Measurements from ENCODE around the gene HAUS1.
"Not testable (repeated sequence)": the region's sequence is repeated elsewhere in the genome, so short reads cannot be mapped to it uniquely, and the experiment has no call there.

HAUS1 gene

GRCh38 chr18:46161703-46162396 is 57.7 kb downstream of the HAUS1 start:
- Histone ChIP-seq H3K36me3 (ENCODE audit: control insufficient read depth, insufficient read depth, low read length) (no peaks in the 10 kb centered on the region), H3K27me3 (replicated peaks; ENCODE audit: control insufficient read depth, insufficient read depth, low read length) (no peaks in the 10 kb centered on the region; the same call in 1 of the 2 replicates), H3K4me3 (replicated peaks; ENCODE audit: low read depth, low read length) (no peak overlapping the region)
- TF ChIP-seq CTCF (IDR thresholded peaks at IDR 0.05; ENCODE audit: insufficient read depth, low read length, poor library complexity, severe bottlenecking): no peak
- no peak for DNase-seq (ENCODE audit: extremely low read depth, insufficient read length)

- H3K27me3 ChIP-seq (replicated peaks; ENCODE audit: control insufficient read depth, insufficient read depth, low read length): no peaks in the 10 kb centered on the region; the same call in 1 of the 2 replicates
- TF ChIP-seq CTCF (IDR thresholded peaks at IDR 0.05; ENCODE audit: insufficient read depth, low read length, poor library complexity, severe bottlenecking): no peak
- DNase-seq (ENCODE audit: extremely low read depth, insufficient read length): no peak
- H3K36me3 ChIP-seq (ENCODE audit: control insufficient read depth, insufficient read depth, low read length): no peaks in the 10 kb centered on the region
- H3K4me3 ChIP-seq (replicated peaks; ENCODE audit: low read depth, low read length): no peak overlapping the region
Measured at GRCh38 chr18:46163091-46163490, 58.9 kb downstream of the HAUS1 start.

GRCh38 chr18:46163941-46164499 is 59.8 kb downstream of the HAUS1 start:
- no peak overlapping the region for H3K4me3 ChIP-seq (replicated peaks; ENCODE audit: low read depth, low read length)
- no peaks in the 10 kb centered on the region for H3K36me3 ChIP-seq (ENCODE audit: control insufficient read depth, insufficient read depth, low read length)
- TF ChIP-seq CTCF (IDR thresholded peaks at IDR 0.05; ENCODE audit: insufficient read depth, low read length, poor library complexity, severe bottlenecking): no peak
- no peak for DNase-seq (ENCODE audit: extremely low read depth, insufficient read length)
- H3K27me3 ChIP-seq (replicated peaks; ENCODE audit: control insufficient read depth, insufficient read depth, low read length): no peaks in the 10 kb centered on the region; the same call in 1 of the 2 replicates

GRCh38 chr18:46164502-46164901 is 60.3 kb downstream of the HAUS1 start:
- DNase-seq (ENCODE audit: extremely low read depth, insufficient read length); H3K27me3 ChIP-seq (replicated peaks; ENCODE audit: control insufficient read depth, insufficient read depth, low read length); H3K4me3 ChIP-seq (replicated peaks; ENCODE audit: low read depth, low read length); H3K36me3 ChIP-seq (ENCODE audit: control insufficient read depth, insufficient read depth, low read length): not testable (repeated sequence)

- DNase-seq (ENCODE audit: extremely low read depth, insufficient read length): no peak
- H3K4me3 ChIP-seq (replicated peaks; ENCODE audit: low read depth, low read length): no peak overlapping the region
- H3K27me3 ChIP-seq (replicated peaks; ENCODE audit: control insufficient read depth, insufficient read depth, low read length): no peaks in the 10 kb centered on the region; the same call in 1 of the 2 replicates
- TF ChIP-seq CTCF (IDR thresholded peaks at IDR 0.05; ENCODE audit: insufficient read depth, low read length, poor library complexity, severe bottlenecking): no peak
- H3K36me3 ChIP-seq (ENCODE audit: control insufficient read depth, insufficient read depth, low read length): no peaks in the 10 kb centered on the region
Measured at GRCh38 chr18:46164920-46165319, 60.7 kb downstream of the HAUS1 start.

- no peak for TF ChIP-seq CTCF (IDR thresholded peaks at IDR 0.05; ENCODE audit: insufficient read depth, low read length, poor library complexity, severe bottlenecking)
- DNase-seq (ENCODE audit: extremely low read depth, insufficient read length): no peak
- Histone ChIP-seq H3K36me3 (ENCODE audit: control insufficient read depth, insufficient read depth, low read length) (no peaks in the 10 kb centered on the region), H3K27me3 (replicated peaks; ENCODE audit: control insufficient read depth, insufficient read depth, low read length) (no peaks in the 10 kb centered on the region; the same call in 1 of the 2 replicates), H3K4me3 (replicated peaks; ENCODE audit: low read depth, low read length) (no peak overlapping the region)
Measured at GRCh38 chr18:46166261-46166970, 62.2 kb downstream of the HAUS1 start.

Measured in GM06990 (cell line).